Measurements from ENCODE around the gene ZNF618.

The ZNF618 gene

DNA sequence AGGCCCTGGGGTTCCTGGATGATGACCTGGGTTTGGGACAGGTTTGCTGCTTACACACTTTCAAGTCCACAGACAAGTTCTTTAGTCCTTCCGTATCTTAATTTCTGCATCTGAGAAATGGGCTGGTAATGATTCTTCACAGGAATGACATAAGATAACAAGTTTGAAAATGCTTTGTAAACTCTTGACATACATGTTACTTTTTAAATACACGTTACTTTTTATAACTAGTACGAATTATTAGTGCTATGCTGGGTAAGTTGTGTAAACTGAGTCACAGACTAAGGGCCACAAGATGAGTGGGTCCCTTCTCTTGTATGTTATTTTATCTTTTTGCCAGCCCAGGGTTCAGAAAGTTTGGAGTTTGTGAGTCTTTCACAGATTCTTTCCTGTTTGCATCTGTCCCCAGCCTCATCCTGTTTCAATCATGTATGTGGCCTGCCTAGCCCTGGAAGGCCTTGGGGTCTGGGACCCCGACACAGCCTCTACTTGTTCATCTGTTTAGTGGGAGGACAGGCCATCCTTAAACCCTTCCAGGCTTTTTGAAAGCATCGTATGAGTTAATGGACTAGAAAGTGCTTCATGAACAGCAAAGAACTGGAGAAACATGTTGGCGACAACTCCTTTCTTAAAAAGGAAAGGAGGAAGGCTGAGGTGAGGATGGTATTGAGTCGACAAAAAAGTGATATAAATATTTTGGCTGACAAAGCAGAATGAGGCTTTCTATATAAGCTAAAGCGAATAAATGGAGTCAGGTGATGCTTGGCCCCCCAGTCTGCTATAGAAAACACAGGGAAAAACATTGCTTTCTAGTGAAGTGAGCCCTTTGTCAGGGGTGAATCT, 9.3 kb downstream of the ZNF618 start:
- no peak for DNase-seq (ENCODE audit: low read depth)

DNA sequence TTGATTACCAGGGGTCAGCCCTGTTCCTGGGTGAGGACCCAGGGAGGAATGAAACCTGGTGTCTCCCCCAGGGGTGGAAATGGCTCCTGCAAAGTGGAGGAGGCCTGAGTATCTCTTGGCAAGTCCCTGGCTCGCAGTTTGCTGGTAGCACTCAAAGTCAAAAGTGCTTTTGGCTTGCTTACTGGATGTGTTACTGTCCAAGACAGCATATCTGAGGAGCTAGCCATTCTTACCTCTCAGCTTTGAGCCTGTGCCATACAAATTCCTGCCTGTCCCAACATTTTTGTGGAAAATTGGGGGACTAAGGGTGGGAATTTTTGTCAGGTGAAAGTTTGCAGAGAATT, 9.9 kb downstream of the ZNF618 start:
- no peak for DNase-seq (ENCODE audit: low read depth)

- DNase-seq (ENCODE audit: low read depth): no peak
Observed at GRCh38 chr9:113886466-113886865, 10.4 kb downstream of the ZNF618 start.

DNA sequence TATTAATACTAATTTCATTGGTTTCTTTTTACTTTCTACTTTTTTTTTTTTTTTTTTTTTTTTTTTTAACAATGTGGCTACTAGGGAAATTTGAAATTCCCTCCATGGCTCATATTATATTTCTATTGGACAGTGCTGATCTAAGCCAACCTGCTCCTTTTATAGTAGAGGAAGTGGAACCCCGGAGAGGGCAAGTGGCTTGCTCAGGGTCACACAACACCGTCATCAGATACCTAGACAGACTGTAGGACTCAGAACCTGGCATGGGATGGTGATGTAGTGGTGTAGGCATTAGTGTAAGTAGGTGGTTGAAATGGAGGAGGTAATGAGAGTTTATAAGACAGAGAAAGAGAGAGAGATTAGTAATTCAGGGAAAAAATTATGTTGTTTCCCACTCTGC, 10.8 kb downstream of the ZNF618 start:
- no peak for DNase-seq (ENCODE audit: low read depth)

- DNase-seq (ENCODE audit: low read depth): no peak
Observed at GRCh38 chr9:113887436-113887835, 11.3 kb downstream of the ZNF618 start.

DNA sequence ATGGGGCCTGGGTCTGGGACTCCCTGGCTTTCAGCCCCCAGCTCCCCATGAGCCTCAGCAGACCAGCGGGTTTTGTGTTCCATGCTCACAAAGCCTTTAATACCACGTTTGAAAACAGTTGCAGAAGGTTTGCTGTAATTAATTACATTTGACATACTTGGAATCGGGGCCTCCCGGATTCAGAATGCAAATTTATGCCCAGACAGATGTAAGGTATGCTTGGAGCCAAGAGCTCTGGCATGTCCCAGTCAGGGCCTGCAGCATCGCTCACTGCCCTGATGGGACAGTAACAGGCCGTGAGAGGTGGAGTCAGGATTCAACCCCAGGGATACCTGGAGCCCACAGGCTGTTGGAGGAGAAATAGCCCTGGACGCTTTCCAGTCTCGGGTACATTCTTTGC, 12.2 kb downstream of the ZNF618 start:
- DNase-seq (ENCODE audit: low read depth): peak; percentile 41

DNA sequence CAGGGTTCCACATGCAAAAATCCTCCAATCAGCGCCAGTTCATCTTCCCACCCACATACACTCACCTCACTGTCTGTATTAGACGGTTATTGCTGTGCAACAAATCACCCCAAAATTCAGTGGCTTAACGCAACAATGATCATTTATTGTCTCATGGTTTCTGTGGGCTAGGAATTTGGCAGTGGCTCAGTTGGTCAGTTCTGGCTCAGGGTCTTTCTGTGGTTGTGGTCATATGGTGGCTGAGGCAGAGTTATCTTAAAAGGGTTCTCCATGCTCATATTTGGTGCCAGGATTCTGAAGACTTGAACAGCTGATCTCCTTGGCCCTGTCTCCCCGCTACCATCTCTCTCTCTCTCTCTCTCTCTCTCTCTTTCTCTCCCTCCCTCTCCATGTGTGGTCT, 12.9 kb downstream of the ZNF618 start:
- no peak for DNase-seq (ENCODE audit: low read depth)

- DNase-seq (ENCODE audit: low read depth): no peak
Observed at GRCh38 chr9:113890704-113891103, 14.6 kb downstream of the ZNF618 start.

DNA sequence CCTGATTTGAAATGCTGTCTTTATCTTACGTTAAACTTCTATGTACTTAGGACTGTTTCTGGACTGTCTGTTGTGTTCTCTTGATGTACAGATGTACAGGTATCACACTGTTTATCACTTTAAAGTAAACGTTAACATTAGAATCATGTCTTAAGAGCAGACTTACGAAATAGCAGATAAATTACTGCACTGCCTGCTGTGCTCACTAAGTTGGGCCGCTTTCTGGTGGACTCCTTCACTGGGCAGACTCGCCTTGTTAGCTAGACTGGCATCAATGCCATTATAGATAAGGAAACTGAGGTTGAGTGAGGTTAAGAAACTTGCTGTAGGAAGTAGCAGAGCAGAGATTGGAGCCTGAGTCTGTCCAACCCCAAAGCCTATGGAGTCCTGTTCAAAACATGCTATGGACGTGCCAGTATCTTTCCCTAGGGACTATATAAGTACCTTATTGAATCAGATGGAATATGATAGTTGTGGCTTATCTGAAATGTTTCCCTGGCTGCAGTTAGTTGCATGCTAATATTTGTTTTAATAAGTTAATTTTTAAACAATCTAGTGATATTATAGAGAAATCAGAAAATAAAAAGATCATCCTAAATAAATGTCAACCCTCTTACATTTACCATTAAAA, 16.9 kb downstream of the ZNF618 start:
- DNase-seq (ENCODE audit: low read depth): no peak

DNA sequence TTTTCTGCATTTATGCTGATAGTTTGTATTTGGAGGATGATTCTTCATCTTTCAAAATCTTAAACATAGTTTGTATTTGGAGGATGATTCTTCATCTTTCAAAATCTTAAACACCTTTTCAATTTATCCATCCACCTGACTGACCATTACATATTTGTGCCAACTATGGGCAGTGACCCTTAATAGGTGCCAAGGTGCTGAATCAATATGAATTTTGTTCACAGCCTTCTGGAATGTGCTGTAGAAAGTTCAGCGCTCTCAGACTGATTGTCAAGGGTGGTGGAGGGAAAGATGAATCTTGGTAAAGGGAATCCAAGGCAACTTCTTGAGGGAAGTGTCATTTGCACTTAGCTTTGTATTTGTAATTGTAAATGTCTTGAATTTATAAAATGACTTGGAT, 18.1 kb downstream of the ZNF618 start:
- no peak for DNase-seq (ENCODE audit: low read depth)

DNA sequence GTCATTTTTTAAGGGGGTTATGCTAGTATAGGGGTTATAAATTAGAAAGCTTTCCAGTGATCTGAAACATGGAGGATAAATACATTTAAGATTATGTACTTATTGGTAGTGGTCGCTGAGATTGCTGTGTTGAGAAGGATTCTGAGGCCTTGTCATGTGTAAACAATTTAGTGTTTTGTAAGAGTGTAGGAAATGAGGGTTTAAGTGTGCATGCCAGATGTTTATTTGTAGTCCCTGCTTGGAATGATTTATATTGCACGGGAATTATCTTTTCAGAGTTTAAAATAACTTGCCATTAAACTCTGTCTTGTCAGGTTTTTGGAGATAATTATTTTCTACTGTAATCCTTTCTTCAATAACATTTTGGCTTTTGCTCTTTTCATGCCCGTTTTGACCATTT, 19.4 kb downstream of the ZNF618 start:
- peak; percentile 59 for DNase-seq (ENCODE audit: low read depth)

DNA sequence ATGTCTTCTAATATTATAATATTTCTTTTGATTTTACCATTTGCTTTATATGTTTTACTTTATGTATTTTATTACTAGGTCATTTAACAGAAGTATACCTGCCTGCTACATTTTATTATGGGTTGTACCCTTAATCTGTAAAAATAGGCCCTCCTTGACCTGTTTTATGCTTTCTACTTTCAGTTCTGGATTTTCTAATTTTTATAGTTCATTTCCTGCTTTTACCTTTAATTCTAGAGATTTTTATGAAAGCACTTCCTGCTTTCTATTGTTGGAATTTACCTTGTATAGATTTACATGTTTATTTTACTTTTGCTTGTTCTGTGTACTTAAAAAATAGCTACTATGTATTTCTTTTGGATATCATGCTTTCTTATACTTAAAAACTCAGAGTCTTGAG, 20.6 kb downstream of the ZNF618 start:
- DNase-seq (ENCODE audit: low read depth): no peak

DNA sequence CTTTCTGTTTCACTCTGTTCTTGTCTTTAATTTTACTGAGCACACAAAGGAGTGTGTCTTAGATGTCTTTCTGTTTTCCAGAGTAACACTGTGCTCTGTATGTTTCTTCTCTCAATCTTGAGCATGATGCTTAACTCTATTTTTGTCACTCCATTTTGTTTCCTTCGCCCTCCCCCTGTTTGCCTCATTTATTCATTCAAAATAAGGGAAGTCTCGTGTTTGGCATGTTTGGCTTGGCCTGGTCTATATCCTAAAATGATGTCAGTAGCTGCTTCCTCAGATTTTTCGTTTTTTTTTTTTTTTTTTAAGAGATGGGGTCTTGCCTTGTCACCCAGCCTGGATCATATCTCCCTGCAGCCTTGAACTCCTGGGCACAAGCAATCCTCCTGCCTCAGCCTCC, 22.0 kb downstream of the ZNF618 start:
- DNase-seq (ENCODE audit: low read depth): no peak

- DNase-seq (ENCODE audit: low read depth): no peak
Observed at GRCh38 chr9:113898596-113898995, 22.5 kb downstream of the ZNF618 start.

- DNase-seq (ENCODE audit: low read depth): no peak
Observed at GRCh38 chr9:113899205-113899604, 23.1 kb downstream of the ZNF618 start.

GRCh38 chr9:113901221-113901688, 25.1 kb downstream of the ZNF618 start:
- DNase-seq (ENCODE audit: low read depth): peak; percentile 28

DNA sequence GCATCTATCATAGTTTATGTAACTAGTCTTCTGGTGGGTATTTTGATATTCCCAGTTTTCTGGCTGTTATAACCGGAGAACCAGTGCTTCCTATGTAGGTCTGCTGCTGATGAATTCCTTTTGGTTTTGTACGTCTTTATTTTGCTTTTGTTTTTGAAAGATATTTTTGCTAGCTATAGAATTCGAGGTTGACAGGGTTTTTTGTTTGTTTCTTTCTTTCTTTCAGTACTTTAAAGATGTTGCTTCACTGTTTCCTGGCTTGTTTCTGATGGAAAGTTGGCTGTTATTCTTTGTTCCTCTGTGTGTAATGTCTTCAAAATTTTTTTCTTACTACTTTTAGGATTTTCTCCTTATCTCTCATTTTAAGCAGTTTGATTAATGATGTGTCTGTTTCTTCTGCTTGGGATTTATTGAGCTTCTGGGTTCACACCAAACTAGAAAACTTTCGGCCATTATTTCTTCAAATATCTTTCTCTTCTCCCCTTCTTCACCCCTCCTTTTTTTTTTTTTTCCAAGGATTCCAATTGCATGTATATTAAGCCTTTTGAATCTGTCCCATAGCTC, 27.5 kb downstream of the ZNF618 start:
- DNase-seq (ENCODE audit: low read depth): no peak

DNA sequence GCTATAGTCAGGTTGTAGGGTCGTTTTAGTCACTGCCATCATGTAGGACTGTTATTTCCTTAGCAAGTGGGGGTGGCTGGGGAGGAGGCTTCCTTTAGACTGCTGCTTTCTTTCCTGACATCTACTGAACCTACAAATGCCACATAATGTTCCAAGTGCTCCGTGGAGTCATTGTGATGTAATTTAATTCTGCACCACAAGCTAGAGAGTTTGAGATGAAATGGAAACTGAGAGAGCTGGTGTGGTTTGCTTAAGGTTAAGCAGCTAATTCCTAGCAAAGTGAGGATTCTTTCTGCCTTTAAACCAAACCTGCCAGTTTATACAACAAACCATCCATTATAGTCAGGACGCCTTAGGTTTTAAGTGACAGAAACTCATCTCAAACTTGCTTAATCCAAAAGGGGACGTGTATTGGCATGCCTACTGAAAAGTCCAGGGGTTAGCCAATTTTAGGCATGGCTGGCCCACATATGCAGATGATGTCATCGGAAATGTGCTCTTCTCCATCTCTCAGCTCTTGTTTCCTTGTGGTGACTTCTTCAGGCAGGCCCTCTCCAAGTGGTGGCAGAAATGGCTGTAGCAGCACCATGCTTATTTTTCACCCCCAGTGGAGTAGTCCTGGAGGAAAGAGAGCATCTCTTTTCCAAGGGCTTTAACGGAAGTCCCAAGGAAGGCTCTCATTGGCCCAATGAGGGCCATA, 30.5 kb downstream of the ZNF618 start:
- DNase-seq (ENCODE audit: low read depth): peak; percentile 58

DNA sequence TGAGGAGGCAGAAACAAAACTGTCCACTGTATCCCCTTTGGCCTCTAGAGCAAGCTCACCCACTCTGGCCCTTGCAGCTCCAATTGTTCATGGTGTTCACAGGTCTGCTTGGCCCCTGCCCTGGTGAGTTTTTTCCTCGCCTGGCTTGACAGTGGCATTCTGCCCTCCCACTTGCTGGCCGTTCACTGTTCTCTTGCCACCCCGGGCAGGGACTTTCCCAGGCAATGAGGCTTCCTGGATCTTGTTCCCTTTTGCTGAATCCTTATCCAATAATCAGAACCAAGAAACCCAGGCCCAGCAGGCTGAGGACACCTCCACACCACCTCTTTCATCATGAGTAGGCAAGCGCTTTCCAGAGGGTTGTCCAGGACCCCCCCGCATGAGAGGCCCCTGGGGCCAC, 31.2 kb downstream of the ZNF618 start:
- no peak for DNase-seq (ENCODE audit: low read depth)

GRCh38 chr9:113909421-113909820, 33.3 kb downstream of the ZNF618 start:
- DNase-seq (ENCODE audit: low read depth): no peak

DNA sequence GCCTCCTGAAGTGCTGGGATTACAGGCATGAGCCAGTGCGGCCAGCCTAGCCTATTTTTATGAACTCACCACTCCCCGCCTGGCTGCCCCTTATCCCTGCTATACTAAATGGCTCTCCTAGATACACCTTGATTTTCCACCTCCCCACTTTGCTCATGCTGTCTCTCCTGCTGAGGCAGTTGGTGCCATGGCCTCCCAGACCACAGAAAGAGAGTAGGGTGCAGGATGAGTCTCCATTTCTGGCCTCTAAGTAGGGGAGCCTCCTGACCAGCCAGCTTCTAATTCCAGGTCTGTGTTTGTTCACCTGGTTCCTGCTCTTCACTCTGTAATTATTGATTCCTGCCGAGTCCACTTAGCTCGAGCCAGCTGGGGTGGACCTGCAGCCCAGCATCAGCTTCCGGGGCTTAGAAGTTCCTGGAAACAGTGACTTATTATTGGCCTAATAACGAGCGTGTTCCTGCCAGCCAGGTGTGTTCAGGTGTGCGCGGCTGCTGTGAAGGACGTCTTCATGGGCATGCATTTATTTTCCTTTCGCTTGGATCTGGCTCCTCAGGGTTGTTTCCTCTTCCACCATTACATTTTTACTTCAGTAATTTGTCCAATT, 34.0 kb downstream of the ZNF618 start:
- no peak for DNase-seq (ENCODE audit: low read depth)

DNA sequence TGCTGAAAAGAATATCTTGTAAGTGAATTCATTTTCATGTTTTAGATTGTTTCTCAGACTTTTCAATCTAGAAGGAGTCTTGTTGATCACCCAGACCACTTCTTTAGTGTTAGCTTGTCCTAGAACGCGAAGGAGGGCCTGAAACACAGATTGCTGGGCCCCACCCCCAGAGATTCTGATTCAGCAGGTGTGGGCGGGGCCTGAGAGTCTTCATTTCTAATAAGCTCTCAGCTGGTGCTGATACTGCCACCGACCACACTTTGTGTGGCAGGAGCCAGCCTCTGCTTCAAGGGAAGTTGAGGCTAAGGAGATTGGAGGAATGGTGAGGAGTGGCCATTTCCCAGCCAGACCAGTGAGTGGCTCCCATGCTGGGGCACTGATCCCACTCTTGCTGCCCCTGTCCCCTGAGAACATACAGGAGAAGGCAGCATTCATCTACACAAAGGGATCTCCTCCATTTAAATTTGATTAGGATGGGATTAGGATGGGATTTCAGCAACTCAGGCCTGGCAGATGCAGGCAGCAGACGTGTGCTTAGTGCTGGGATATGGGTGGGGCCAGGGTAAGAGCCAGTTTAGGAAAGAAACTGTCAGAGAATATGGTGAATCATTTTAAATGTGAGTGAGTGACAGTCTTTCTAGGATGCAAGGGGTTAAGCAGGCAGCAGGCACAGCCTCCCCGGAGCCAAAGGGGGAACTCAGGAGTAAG, 35.9 kb downstream of the ZNF618 start:
- no peak for DNase-seq (ENCODE audit: low read depth)
